ENCODE data around the gene SLC16A4. TPM values are rescaled to one million over a fixed set of nuclear protein-coding genes. Genes with fewer than 3 reads are reported as not detected.

SLC16A4 gene
- total and polyA plus RNA-seq, 3 donors from 2014 or later = 5.8 to 17.4 (median 8.2) TPM

GRCh38 chr1:110370827-110371226 lies 20.0 kb downstream of the SLC16A4 start:
- no peak for DNase-seq
- Histone ChIP-seq H3K36me3 (ENCODE audit: low read depth, missing control alignments) (no peaks in the 10 kb centered on the region), H3K4me1 (no peaks in the 10 kb centered on the region), H3K9me3 (no peaks in the 10 kb centered on the region), H3K27me3 (no peaks in the 10 kb centered on the region), H3K27ac (no peak overlapping the region), H3K4me3 (no peak overlapping the region)
- 29 to 58% methylated on average over 1 of the region's 1 CpG for WGBS, 2 donors
- intact Hi-C loops (cut with DNase I; ENCODE audit: low total_unique reads) = no loop called here
- TF ChIP-seq, protein P1, sequence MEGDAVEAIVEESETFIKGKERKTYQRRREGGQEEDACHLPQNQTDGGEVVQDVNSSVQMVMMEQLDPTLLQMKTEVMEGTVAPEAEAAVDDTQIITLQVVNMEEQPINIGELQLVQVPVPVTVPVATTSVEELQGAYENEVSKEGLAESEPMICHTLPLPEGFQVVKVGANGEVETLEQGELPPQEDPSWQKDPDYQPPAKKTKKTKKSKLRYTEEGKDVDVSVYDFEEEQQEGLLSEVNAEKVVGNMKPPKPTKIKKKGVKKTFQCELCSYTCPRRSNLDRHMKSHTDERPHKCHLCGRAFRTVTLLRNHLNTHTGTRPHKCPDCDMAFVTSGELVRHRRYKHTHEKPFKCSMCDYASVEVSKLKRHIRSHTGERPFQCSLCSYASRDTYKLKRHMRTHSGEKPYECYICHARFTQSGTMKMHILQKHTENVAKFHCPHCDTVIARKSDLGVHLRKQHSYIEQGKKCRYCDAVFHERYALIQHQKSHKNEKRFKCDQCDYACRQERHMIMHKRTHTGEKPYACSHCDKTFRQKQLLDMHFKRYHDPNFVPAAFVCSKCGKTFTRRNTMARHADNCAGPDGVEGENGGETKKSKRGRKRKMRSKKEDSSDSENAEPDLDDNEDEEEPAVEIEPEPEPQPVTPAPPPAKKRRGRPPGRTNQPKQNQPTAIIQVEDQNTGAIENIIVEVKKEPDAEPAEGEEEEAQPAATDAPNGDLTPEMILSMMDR (IDR thresholded peaks at IDR 0.05) = no peak

DNA sequence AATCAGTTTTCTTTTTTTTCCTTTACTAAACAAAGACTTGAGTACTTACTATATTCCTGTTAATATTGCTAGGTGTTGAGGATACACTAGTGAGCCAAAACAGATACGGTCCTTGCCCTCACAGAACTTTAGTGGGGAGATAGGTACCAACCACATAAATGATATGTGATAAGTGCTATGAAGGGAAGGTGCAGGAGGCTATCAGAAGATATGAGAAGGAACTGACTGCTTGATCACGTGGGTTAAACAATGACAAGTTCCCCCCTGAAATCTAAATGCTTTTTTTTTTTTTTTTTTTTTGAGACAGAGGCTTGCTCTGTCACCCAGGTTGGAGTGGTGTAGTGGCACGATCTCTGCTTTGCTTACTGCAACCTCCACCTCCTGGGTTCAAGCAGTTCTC lies 26.6 kb downstream of the SLC16A4 start:
- Histone ChIP-seq H3K9me3 (no peaks in the 10 kb centered on the region), H3K4me1 (no peaks in the 10 kb centered on the region), H3K27ac (no peak overlapping the region), H3K36me3 (ENCODE audit: low read depth, missing control alignments) (no peaks in the 10 kb centered on the region), H3K27me3 (no peaks in the 10 kb centered on the region), H3K4me3 (no peak overlapping the region)
- WGBS, 2 donors = 89 to 94% methylated on average over 3 of the region's 3 CpGs
- TF ChIP-seq, protein P1 (IDR thresholded peaks at IDR 0.05) = no peak
- TF ChIP-seq POLR2A (IDR thresholded peaks at IDR 0.05) = no peak
- intact Hi-C loops (cut with DNase I; ENCODE audit: low total_unique reads) = no loop called here
- no peak for DNase-seq

DNA sequence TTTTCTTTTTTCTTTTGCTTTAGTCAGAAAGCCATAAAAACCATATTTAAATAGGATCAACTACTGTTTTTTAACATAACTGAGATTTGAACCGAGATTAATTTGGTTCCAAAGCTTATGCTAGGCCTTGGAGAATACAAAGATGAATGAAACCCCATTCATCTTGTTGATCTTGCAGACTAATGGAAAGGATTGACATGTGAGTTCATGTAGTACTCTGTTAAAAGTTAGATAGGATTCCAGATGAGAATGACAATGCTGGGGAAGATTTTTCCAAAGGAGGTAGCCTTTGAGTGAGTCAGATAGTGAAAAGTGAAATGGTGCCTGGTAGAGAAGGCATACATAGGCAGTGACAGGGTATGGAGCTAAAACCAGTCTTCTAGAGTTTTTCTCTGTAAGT lies 29.0 kb downstream of the SLC16A4 start:
- 97 to 100% methylated on average over 1 of the region's 1 CpG for WGBS, 2 donors
- H3K27me3 ChIP-seq = no peaks in the 10 kb centered on the region
- no peaks in the 10 kb centered on the region for H3K4me1 ChIP-seq
- DNase-seq = no peak
- intact Hi-C loops (cut with DNase I; ENCODE audit: low total_unique reads) = no loop called here
- H3K36me3 ChIP-seq (ENCODE audit: low read depth, missing control alignments) = no peaks in the 10 kb centered on the region
- no peaks in the 10 kb centered on the region for H3K9me3 ChIP-seq
- H3K4me3 ChIP-seq = no peak overlapping the region
- H3K27ac ChIP-seq = no peak overlapping the region
- TF ChIP-seq POLR2A (IDR thresholded peaks at IDR 0.05) = no peak
- TF ChIP-seq, protein P1 (IDR thresholded peaks at IDR 0.05) = no peak

DNA sequence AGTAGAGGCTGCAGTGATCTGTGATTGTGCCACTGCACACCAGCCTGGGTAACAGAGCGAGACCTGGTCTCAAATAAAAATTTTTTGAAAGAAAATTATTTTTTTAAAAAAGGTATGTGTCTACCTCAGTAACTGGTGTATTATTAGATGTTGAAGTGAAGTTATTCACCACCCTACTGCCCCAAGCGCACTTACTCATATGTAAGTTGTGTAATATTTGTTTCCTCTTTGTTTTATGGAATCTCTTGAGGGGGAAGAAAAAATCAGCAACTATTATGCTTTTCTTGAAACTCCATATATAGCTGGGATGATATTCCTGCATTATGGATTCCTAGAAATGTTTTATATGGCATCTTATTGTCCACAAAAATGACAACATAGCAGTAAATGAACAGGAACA lies 30.4 kb downstream of the SLC16A4 start:
- Histone ChIP-seq H3K4me3 (no peak overlapping the region), H3K36me3 (ENCODE audit: low read depth, missing control alignments) (no peaks in the 10 kb centered on the region), H3K27ac (no peak overlapping the region), H3K9me3 (no peaks in the 10 kb centered on the region), H3K4me1 (no peaks in the 10 kb centered on the region), H3K27me3 (no peaks in the 10 kb centered on the region)
- intact Hi-C loops (cut with DNase I; ENCODE audit: low total_unique reads) = no loop called here
- DNase-seq = no peak
- 97 to 100% methylated on average over 2 of the region's 2 CpGs for WGBS, 2 donors
- TF ChIP-seq, protein P1 (IDR thresholded peaks at IDR 0.05) = no peak
- no peak for TF ChIP-seq POLR2A (IDR thresholded peaks at IDR 0.05)

- WGBS, 2 donors = 84 to 92% methylated on average over 2 of the region's 2 CpGs
- intact Hi-C loops (cut with DNase I; ENCODE audit: low total_unique reads) = no loop called here
- no peaks in the 10 kb centered on the region for H3K9me3 ChIP-seq
- H3K27ac ChIP-seq = no peak overlapping the region
- H3K4me1 ChIP-seq = no peaks in the 10 kb centered on the region
- no peak for DNase-seq
- no peaks in the 10 kb centered on the region for H3K36me3 ChIP-seq (ENCODE audit: low read depth, missing control alignments)
- no peaks in the 10 kb centered on the region for H3K27me3 ChIP-seq
- TF ChIP-seq, protein P1 (IDR thresholded peaks at IDR 0.05) = no peak
- TF ChIP-seq POLR2A (IDR thresholded peaks at IDR 0.05) = no peak
- no peak overlapping the region for H3K4me3 ChIP-seq
These were observed 34.4 kb downstream of the SLC16A4 start for GRCh38 chr1:110356379-110356778.

Measured in testis (tissue), 3 donors.